CMK (cell line): ENCODE results near the gene GLYR1.

Experiments used
- DNase-seq: peaks from one replicate; pipeline ENCODE4 v3.0.0-alpha.2; 2010; ENCODE audit warnings: low read depth

GLYR1 gene

GRCh38 chr16:4847774-4848587 is 893 bp upstream of the GLYR1 start:
- DNase-seq = no peak

GRCh38 chr16:4846503-4846900 is 586 bp downstream of the GLYR1 start:
- DNase-seq = no peak

GRCh38 chr16:4840984-4841383 is 6.1 kb downstream of the GLYR1 start:
- no peak for DNase-seq

GRCh38 chr16:4839942-4840341 is 7.1 kb downstream of the GLYR1 start:
- no peak for DNase-seq

GRCh38 chr16:4837733-4838501 is 9.2 kb downstream of the GLYR1 start:
- DNase-seq = no peak

- DNase-seq = no peak
Measured at GRCh38 chr16:4836727-4837126, 10.4 kb downstream of the GLYR1 start.

GRCh38 chr16:4833584-4833983 is 13.5 kb downstream of the GLYR1 start:
- no peak for DNase-seq

- DNase-seq = no peak
Measured at GRCh38 chr16:4832698-4833343, 14.3 kb downstream of the GLYR1 start.

- no peak for DNase-seq
Measured at GRCh38 chr16:4831616-4832015, 15.5 kb downstream of the GLYR1 start.

GRCh38 chr16:4830408-4830807 is 16.7 kb downstream of the GLYR1 start:
- DNase-seq = no peak

GRCh38 chr16:4828567-4829321 is 18.3 kb downstream of the GLYR1 start:
- no peak for DNase-seq

GRCh38 chr16:4826980-4827379 is 20.1 kb downstream of the GLYR1 start:
- DNase-seq = no peak

GRCh38 chr16:4826526-4826925 is 20.6 kb downstream of the GLYR1 start:
- DNase-seq = no peak

GRCh38 chr16:4825196-4825595 is 21.9 kb downstream of the GLYR1 start:
- DNase-seq = no peak

- DNase-seq = no peak
Measured at GRCh38 chr16:4820652-4821051, 26.4 kb downstream of the GLYR1 start.

GRCh38 chr16:4814542-4815173 is 32.4 kb downstream of the GLYR1 start:
- DNase-seq = no peak

- DNase-seq = no peak
Measured at GRCh38 chr16:4814046-4814445, 33.0 kb downstream of the GLYR1 start.

- no peak for DNase-seq
Measured at GRCh38 chr16:4813251-4814003, 33.7 kb downstream of the GLYR1 start.

- no peak for DNase-seq
Measured at GRCh38 chr16:4811773-4812172, 35.3 kb downstream of the GLYR1 start.

GRCh38 chr16:4811242-4811641 is 35.8 kb downstream of the GLYR1 start:
- DNase-seq = no peak

GRCh38 chr16:4806280-4806679 is 40.8 kb downstream of the GLYR1 start:
- no peak for DNase-seq
